Mesenchymal stem cell (in vitro differentiated cells and primary cell): ENCODE results near the gene SPEN.

Source experiments
- DNase-seq: peaks from one replicate; pipeline ENCODE4 v3.0.0-alpha.2; 2013
- H2AFZ ChIP-seq: one replicate; pipeline ENCODE4 v1.6.1; 2013; ENCODE audit warnings: low read depth, mild to moderate bottlenecking, control low read depth, inconsistent platforms, low read length, moderate library complexity
- H2AK5ac ChIP-seq: 2 replicates; pipeline ENCODE4 v1.6.1; 2013; ENCODE audit warnings: low read length, moderate library complexity, mild to moderate bottlenecking, inconsistent platforms; ENCODE audit not compliant: severe bottlenecking
- H2BK120ac ChIP-seq: one replicate; pipeline ENCODE4 v1.6.1; 2013; ENCODE audit warnings: low read depth, mild to moderate bottlenecking, inconsistent platforms, low read length, moderate library complexity
- H2BK12ac ChIP-seq, 2 experiments: one replicate each; pipeline ENCODE4 v1.6.1; 2013; ENCODE audit warnings: inconsistent platforms in 2 of 2, low read length in 2 of 2, mild to moderate bottlenecking in 2 of 2, moderate library complexity in 2 of 2, control low read depth in 1 of 2
- H2BK15ac ChIP-seq: one replicate; pipeline ENCODE4 v1.6.1; 2013; ENCODE audit warnings: mild to moderate bottlenecking, low read depth, inconsistent platforms; ENCODE audit not compliant: poor library complexity, severe bottlenecking
- H2BK5ac ChIP-seq: 2 replicates; pipeline ENCODE4 v1.6.1; 2013; ENCODE audit warnings: low read depth, mild to moderate bottlenecking, low read length, control low read depth, inconsistent platforms; ENCODE audit not compliant: poor library complexity, severe bottlenecking
- H3K14ac ChIP-seq, 2 experiments: one replicate each; pipeline ENCODE4 v1.6.1; 2013; ENCODE audit warnings: inconsistent platforms in 2 of 2, low read length in 2 of 2, control low read depth in 1 of 2, mild to moderate bottlenecking in 1 of 2, moderate library complexity in 1 of 2
- H3K18ac ChIP-seq, 2 experiments: one replicate each; pipeline ENCODE4 v1.6.1; 2013; ENCODE audit warnings: inconsistent platforms in 2 of 2, low read length in 2 of 2, control low read depth in 1 of 2, low read depth in 1 of 2, mild to moderate bottlenecking in 1 of 2
- H3K23ac ChIP-seq, 2 experiments: one replicate each; pipeline ENCODE4 v1.6.1; 2013; ENCODE audit warnings: inconsistent platforms in 2 of 2, low read length in 2 of 2, mild to moderate bottlenecking in 2 of 2, moderate library complexity in 2 of 2, control low read depth in 1 of 2
- H3K27ac ChIP-seq: 2 replicates; pipeline ENCODE4 v1.5.1; 2013; ENCODE audit warnings: mild to moderate bottlenecking, moderate library complexity, low read length, control low read depth, inconsistent platforms; ENCODE audit not compliant: poor library complexity, severe bottlenecking
- H3K27me3 ChIP-seq, 2 experiments: 2 replicates each; pipeline versions ENCODE4 v1.6.1 to v1.7.0; 2013; ENCODE audit warnings: low read length in 2 of 2, mild to moderate bottlenecking in 2 of 2, moderate library complexity in 2 of 2, control low read depth in 1 of 2, inconsistent platforms in 1 of 2; ENCODE audit not compliant: control insufficient read depth in 1 of 2, insufficient read depth in 1 of 2
- H3K36me3 ChIP-seq, 2 experiments: 2 replicates each; pipeline versions ENCODE4 v1.6.1 to v1.7.0; 2013; ENCODE audit warnings: low read length in 2 of 2, control low read depth in 1 of 2, inconsistent platforms in 1 of 2, low read depth in 1 of 2, mild to moderate bottlenecking in 1 of 2; ENCODE audit not compliant: insufficient read depth in 2 of 2, control insufficient read depth in 1 of 2
- H3K4ac ChIP-seq, 2 experiments: one replicate each; pipeline ENCODE4 v1.6.1; 2013; ENCODE audit warnings: inconsistent platforms in 2 of 2, low read length in 2 of 2, mild to moderate bottlenecking in 2 of 2, moderate library complexity in 2 of 2, control low read depth in 1 of 2, low read depth in 1 of 2
- H3K4me1 ChIP-seq: 2 replicates; pipeline ENCODE4 v1.6.1; 2013; ENCODE audit warnings: low read depth, low read length, control low read depth; ENCODE audit not compliant: control insufficient read depth, insufficient read depth
- H3K4me2 ChIP-seq: 2 replicates; pipeline ENCODE4 v1.6.1; 2013; ENCODE audit warnings: low read length, mild to moderate bottlenecking, inconsistent platforms; ENCODE audit not compliant: poor library complexity, severe bottlenecking
- H3K4me3 ChIP-seq, 2 experiments: 2 replicates each; pipeline versions ENCODE4 v1.5.1 to v1.7.0; 2013; ENCODE audit warnings: low read length in 2 of 2, mild to moderate bottlenecking in 2 of 2, control low read depth in 1 of 2, low read depth in 1 of 2; ENCODE audit not compliant: insufficient read depth in 1 of 2
- H3K79me1 ChIP-seq: replicated peaks from 2 replicates; pipeline ENCODE4 v1.6.1; 2013; ENCODE audit warnings: mild to moderate bottlenecking, control low read depth, low read length, inconsistent platforms; ENCODE audit not compliant: poor library complexity, severe bottlenecking
- H3K9ac ChIP-seq: 2 replicates; pipeline ENCODE4 v1.7.0; 2013; ENCODE audit warnings: mild to moderate bottlenecking, low read length, moderate library complexity
- H3K9me3 ChIP-seq: 2 replicates; pipeline ENCODE4 v1.7.0; 2013; ENCODE audit warnings: mild to moderate bottlenecking, low read length; ENCODE audit not compliant: control insufficient read depth
- H4K8ac ChIP-seq: one replicate; pipeline ENCODE4 v1.6.1; 2013; ENCODE audit warnings: inconsistent platforms, mild to moderate bottlenecking, low read length, moderate library complexity
- H4K91ac ChIP-seq: one replicate; pipeline ENCODE4 v1.6.1; 2013; ENCODE audit warnings: mild to moderate bottlenecking, low read length, inconsistent platforms
- WGBS: methylation state at CpG from one replicate; pipeline ENCODE4 v1.1.7; 2013; ENCODE audit warnings: mixed read lengths; 5-methylcytosine and 5-hydroxymethylcytosine counted together

Gene SPEN

DNA sequence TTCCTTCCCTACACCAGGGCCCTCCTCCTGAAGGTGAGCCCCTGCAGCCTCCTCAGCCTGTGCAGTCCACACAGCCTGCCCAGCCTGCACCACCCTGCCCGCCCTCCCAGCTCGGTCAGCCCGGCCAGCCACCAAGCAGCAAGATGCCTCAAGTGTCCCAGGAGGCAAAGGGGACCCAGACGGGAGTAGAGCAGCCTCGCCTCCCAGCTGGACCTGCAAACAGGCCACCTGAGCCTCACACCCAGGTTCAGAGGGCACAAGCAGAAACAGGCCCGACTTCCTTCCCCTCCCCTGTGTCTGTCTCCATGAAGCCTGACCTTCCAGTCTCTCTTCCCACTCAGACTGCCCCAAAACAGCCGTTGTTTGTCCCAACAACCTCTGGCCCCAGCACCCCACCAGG lies 89.6 kb downstream of the SPEN start:
- DNase-seq: no peak
- H2AK5ac ChIP-seq: peak overlapping the region; percentile 72
- peaks cover 22% of the 10 kb centered on the region for H3K4me1 ChIP-seq
- H3K14ac ChIP-seq: no peak overlapping the region
- no peak overlapping the region for H2AFZ ChIP-seq
- H3K27me3 ChIP-seq: no peaks in the 10 kb centered on the region
- peak overlapping the region; percentile 54 for H4K91ac ChIP-seq
- peak overlapping the region; percentile 71 for H3K27ac ChIP-seq
- peak overlapping the region; percentile 69 for H4K8ac ChIP-seq
- no peak overlapping the region for H2BK12ac ChIP-seq
- H3K4me2 ChIP-seq: no peak overlapping the region
- H2BK5ac ChIP-seq: peak overlapping the region; percentile 45
- 90% methylated on average over 7 of the region's 7 CpGs for WGBS
- peak overlapping the region; percentile 39 for H3K9ac ChIP-seq
- peak overlapping the region in 1 of 2 experiments; percentile 20 for H3K4ac ChIP-seq
- H3K9me3 ChIP-seq: no peaks in the 10 kb centered on the region
- peaks cover 40% of the 10 kb centered on the region for H3K79me1 ChIP-seq
- H2BK15ac ChIP-seq: peak overlapping the region; percentile 6
- H3K4me3 ChIP-seq: no peak overlapping the region
- no peak overlapping the region for H3K23ac ChIP-seq
- peaks cover 85 to 94% of the 10 kb centered on the region in 2 experiments for H3K36me3 ChIP-seq
- H3K18ac ChIP-seq: peak overlapping the region; percentile 9 to 11
- H2BK120ac ChIP-seq: peak overlapping the region; percentile 24

GRCh38 chr1:15937706-15938168 lies 90.2 kb downstream of the SPEN start:
- Histone ChIP-seq H4K8ac (peak overlapping the region; percentile 81), H4K91ac (peak overlapping the region; percentile 64), H3K36me3 (peaks cover 85 to 94% of the 10 kb centered on the region in 2 experiments), H3K27ac (peak overlapping the region; percentile 71), H2BK15ac (no peak overlapping the region), H3K9me3 (no peaks in the 10 kb centered on the region), H3K4ac (no peak overlapping the region), H2AFZ (no peak overlapping the region), H3K4me3 (no peak overlapping the region), H3K79me1 (peaks cover 41% of the 10 kb centered on the region), H2AK5ac (no peak overlapping the region), H3K9ac (peak overlapping the region; percentile 39), H3K4me2 (no peak overlapping the region), H3K14ac (no peak overlapping the region), H2BK120ac (peak overlapping the region; percentile 24), H3K27me3 (no peaks in the 10 kb centered on the region), H3K4me1 (peaks cover 22% of the 10 kb centered on the region), H2BK5ac (no peak overlapping the region), H3K23ac (no peak overlapping the region), H2BK12ac (no peak overlapping the region), H3K18ac (peak overlapping the region; percentile 4 to 38)
- DNase-seq: peak; percentile 76
- WGBS: 58% methylated on average over 14 of the region's 14 CpGs

- H3K14ac ChIP-seq: peak overlapping the region in 1 of 2 experiments; percentile 71
- peak overlapping the region; percentile 40 for H2AK5ac ChIP-seq
- peaks cover 85 to 94% of the 10 kb centered on the region in 2 experiments for H3K36me3 ChIP-seq
- H2AFZ ChIP-seq: no peak overlapping the region
- peak overlapping the region; percentile 9 to 46 for H3K4ac ChIP-seq
- no peak overlapping the region for H2BK120ac ChIP-seq
- peak overlapping the region; percentile 84 for H4K91ac ChIP-seq
- WGBS: 98% methylated on average over 8 of the region's 8 CpGs
- no peak overlapping the region for H2BK5ac ChIP-seq
- no peak overlapping the region for H2BK15ac ChIP-seq
- H3K4me1 ChIP-seq: peaks cover 22% of the 10 kb centered on the region
- peak overlapping the region in 1 of 2 experiments; percentile 40 for H3K18ac ChIP-seq
- H3K27me3 ChIP-seq: no peaks in the 10 kb centered on the region
- H3K79me1 ChIP-seq: peaks cover 47% of the 10 kb centered on the region
- no peak overlapping the region for H3K23ac ChIP-seq
- H4K8ac ChIP-seq: peak overlapping the region; percentile 47
- no peak for DNase-seq
- H3K4me2 ChIP-seq: no peak overlapping the region
- no peak overlapping the region for H3K9ac ChIP-seq
- H3K27ac ChIP-seq: no peak overlapping the region
- H3K4me3 ChIP-seq: no peak overlapping the region
- peak overlapping the region; percentile 11 to 92 for H2BK12ac ChIP-seq
- no peaks in the 10 kb centered on the region for H3K9me3 ChIP-seq
These were observed 91.2 kb downstream of the SPEN start for GRCh38 chr1:15938628-15939161.

- peak overlapping the region; percentile 11 to 42 for H2BK12ac ChIP-seq
- peak overlapping the region; percentile 57 for H3K27ac ChIP-seq
- no peak overlapping the region for H4K8ac ChIP-seq
- H4K91ac ChIP-seq: peak overlapping the region; percentile 84
- peaks cover 85 to 94% of the 10 kb centered on the region in 2 experiments for H3K36me3 ChIP-seq
- H3K14ac ChIP-seq: peak overlapping the region in 1 of 2 experiments; percentile 76
- H3K9me3 ChIP-seq: no peaks in the 10 kb centered on the region
- H3K4me2 ChIP-seq: no peak overlapping the region
- H2AFZ ChIP-seq: no peak overlapping the region
- H3K9ac ChIP-seq: peak overlapping the region; percentile 27
- DNase-seq: peak; percentile 83
- no peak overlapping the region for H2BK120ac ChIP-seq
- H3K18ac ChIP-seq: peak overlapping the region; percentile 21 to 73
- H3K4me1 ChIP-seq: peaks cover 22% of the 10 kb centered on the region
- H3K23ac ChIP-seq: no peak overlapping the region
- H3K4ac ChIP-seq: peak overlapping the region in 1 of 2 experiments; percentile 46
- H2BK5ac ChIP-seq: no peak overlapping the region
- no peaks in the 10 kb centered on the region for H3K27me3 ChIP-seq
- H3K79me1 ChIP-seq: peaks cover 51% of the 10 kb centered on the region
- 27% methylated on average over 14 of the region's 17 CpGs for WGBS
- no peak overlapping the region for H2AK5ac ChIP-seq
- H2BK15ac ChIP-seq: peak overlapping the region; percentile 9
- H3K4me3 ChIP-seq: no peak overlapping the region
These were observed 91.9 kb downstream of the SPEN start for GRCh38 chr1:15939181-15940109.
